CD14-positive monocyte (primary cell): ENCODE data around the gene TRAF6. TPM values are rescaled to one million over a fixed set of nuclear protein-coding genes. Genes with fewer than 3 reads are reported as not detected.

Experiments used
- DNase-seq, 3 donors: peaks; one replicate each; pipeline ENCODE4 v3.0.0-alpha.2; 2011 to 2022
- H2AFZ ChIP-seq: 2 replicates; pipeline ENCODE4 v1.6.0; 2012; ENCODE audit warnings: mild to moderate bottlenecking, low read depth, low read length, inconsistent platforms; ENCODE audit not compliant: insufficient read depth, poor library complexity, severe bottlenecking
- H3K27ac ChIP-seq, 2 donors: 1 replicate in 1 of 2; 2 replicates in 1 of 2; pipeline ENCODE4 v1.5.1; 2012 to 2013; ENCODE audit warnings: low read length in 2 of 2, control low read depth in 1 of 2, inconsistent platforms in 1 of 2, low read depth in 1 of 2, mild to moderate bottlenecking in 1 of 2
- H3K27me3 ChIP-seq, 2 donors: one replicate each; pipeline versions ENCODE4 v1.6.0 to v1.6.1; 2011 to 2013; ENCODE audit warnings: low read length in 2 of 2; ENCODE audit not compliant: control insufficient read depth in 2 of 2, insufficient read depth in 2 of 2
- H3K36me3 ChIP-seq, 2 donors: replicated peaks in 1 of 2; 1 replicate in 1 of 2; 2 replicates in 1 of 2; pipeline versions ENCODE4 v1.5.1 to v1.6.1; 2012 to 2013; ENCODE audit warnings: low read length in 2 of 2, control low read depth in 1 of 2, inconsistent platforms in 1 of 2, mild to moderate bottlenecking in 1 of 2; ENCODE audit not compliant: insufficient read depth in 2 of 2, control insufficient read depth in 1 of 2
- H3K4me1 ChIP-seq, 2 donors: 1 replicate in 1 of 2; 2 replicates in 1 of 2; pipeline versions ENCODE4 v1.5.1 to v1.6.1; 2012 to 2013; ENCODE audit warnings: low read length in 2 of 2, control low read depth in 1 of 2, inconsistent platforms in 1 of 2, mild to moderate bottlenecking in 1 of 2, moderate library complexity in 1 of 2; ENCODE audit not compliant: insufficient read depth in 2 of 2, control insufficient read depth in 1 of 2
- H3K4me2 ChIP-seq: replicated peaks from 2 replicates; pipeline ENCODE3; 2012; ENCODE audit warnings: low read length, moderate library complexity, mild to moderate bottlenecking; ENCODE audit not compliant: poor library complexity, severe bottlenecking; ENCODE audit errors: extremely low read depth
- H3K4me3 ChIP-seq, 3 experiments: fragments of 200-600 bp in 1 of 3; sonication (generic) in 1 of 3; replicated peaks in 1 of 3; 1 replicate in 2 of 3; 2 replicates in 1 of 3; pipeline ENCODE4 v1.5.1; 2011 to 2013; ENCODE audit warnings: low read length in 3 of 3, mild to moderate bottlenecking in 3 of 3, control low read depth in 2 of 3, low read depth in 2 of 3, inconsistent platforms in 1 of 3, moderate library complexity in 1 of 3
- H3K79me2 ChIP-seq: 2 replicates; pipeline ENCODE4 v1.6.0; 2012; ENCODE audit warnings: mild to moderate bottlenecking, control low read depth, inconsistent platforms, low read length, moderate library complexity; ENCODE audit not compliant: insufficient read depth
- H3K9ac ChIP-seq: 2 replicates; pipeline ENCODE4 v1.6.0; 2017; ENCODE audit warnings: low read length, mild to moderate bottlenecking; ENCODE audit not compliant: insufficient read depth, poor library complexity, severe bottlenecking
- H3K9me3 ChIP-seq, 2 donors: replicated peaks in 1 of 2; 1 replicate in 1 of 2; 2 replicates in 1 of 2; pipeline versions ENCODE4 v1.5.1 to v1.6.1; 2012 to 2013; ENCODE audit warnings: low read length in 2 of 2, control low read depth in 1 of 2; ENCODE audit not compliant: control insufficient read depth in 1 of 2, insufficient read depth in 1 of 2
- H4K20me1 ChIP-seq: 2 replicates; pipeline ENCODE4 v1.6.0; 2012; ENCODE audit warnings: mild to moderate bottlenecking, low read length, control low read depth, moderate library complexity; ENCODE audit not compliant: insufficient read depth
- H3K27ac Mint-ChIP-seq, 7 donors: one replicate each; pipeline ENCODE4 v1.8.0; 2020; ENCODE audit warnings: mild to moderate bottlenecking in 7 of 7, mixed read lengths in 7 of 7, moderate library complexity in 6 of 7, inconsistent platforms in 2 of 7
- H3K27me3 Mint-ChIP-seq, 3 donors: one replicate each; pipeline ENCODE4 v1.8.0; 2021 to 2022; ENCODE audit warnings: low read depth in 3 of 3, mild to moderate bottlenecking in 3 of 3, mixed read lengths in 3 of 3, moderate library complexity in 3 of 3, inconsistent platforms in 1 of 3
- H3K36me3 Mint-ChIP-seq, 2 donors: one replicate each; pipeline ENCODE4 v1.8.0; 2020; ENCODE audit warnings: mixed read lengths in 2 of 2, inconsistent platforms in 1 of 2, mild to moderate bottlenecking in 1 of 2
- H3K4me1 Mint-ChIP-seq: one replicate; pipeline ENCODE4 v1.8.0; 2020; ENCODE audit warnings: mild to moderate bottlenecking, mixed read lengths
- H3K4me3 Mint-ChIP-seq, 2 donors: one replicate each; pipeline ENCODE4 v1.8.0; 2020; ENCODE audit warnings: mild to moderate bottlenecking in 2 of 2, mixed read lengths in 2 of 2, moderate library complexity in 1 of 2
- H3K9me3 Mint-ChIP-seq, 7 donors: one replicate each; pipeline ENCODE4 v1.8.0; 2020 to 2022; ENCODE audit warnings: mixed read lengths in 7 of 7, mild to moderate bottlenecking in 6 of 7, moderate library complexity in 6 of 7, inconsistent platforms in 2 of 7
- WGBS: methylation state at CpG from one replicate; pipeline ENCODE4 v1.1.5; 2013; ENCODE audit warnings: missing lambda C conversion rate; ENCODE audit not compliant: insufficient coverage; 5-methylcytosine and 5-hydroxymethylcytosine counted together
- intact Hi-C, 2 donors: fragments of 100-400 bp; cut with micrococcal nuclease; formaldehyde crosslinking; loops; one replicate each; pipeline versions ENCODE4 v1.15.0 to v1.15.1; 2023
- polyA plus RNA-seq, 3 donors: library from polyadenylated mRNA; depleted of rRNA in 1 of 3; unstranded in 2 of 3; stranded (reverse) in 1 of 3; fragments of 300-500 nt in 2 of 3; fragments of >200 nt in 1 of 3; fragmentation: Illumina TruSeq in 2 of 3; gene quantifications; 1 replicate in 2 of 3; 2 replicates in 1 of 3; pipeline ENCODE4 v1.2.3, GENCODE V29; 2012 to 2021
- TF ChIP-seq, protein P1 (sequence below): fragments of 200-600 bp; IDR thresholded peaks from one replicate; pipeline ENCODE4 v1.8.0; 2022; ENCODE audit warnings: antibody characterized with exemption, mild to moderate bottlenecking

The TRAF6 gene
- polyA plus RNA-seq, 3 donors = 5.5 to 7.3 (median 6.7) TPM

DNA sequence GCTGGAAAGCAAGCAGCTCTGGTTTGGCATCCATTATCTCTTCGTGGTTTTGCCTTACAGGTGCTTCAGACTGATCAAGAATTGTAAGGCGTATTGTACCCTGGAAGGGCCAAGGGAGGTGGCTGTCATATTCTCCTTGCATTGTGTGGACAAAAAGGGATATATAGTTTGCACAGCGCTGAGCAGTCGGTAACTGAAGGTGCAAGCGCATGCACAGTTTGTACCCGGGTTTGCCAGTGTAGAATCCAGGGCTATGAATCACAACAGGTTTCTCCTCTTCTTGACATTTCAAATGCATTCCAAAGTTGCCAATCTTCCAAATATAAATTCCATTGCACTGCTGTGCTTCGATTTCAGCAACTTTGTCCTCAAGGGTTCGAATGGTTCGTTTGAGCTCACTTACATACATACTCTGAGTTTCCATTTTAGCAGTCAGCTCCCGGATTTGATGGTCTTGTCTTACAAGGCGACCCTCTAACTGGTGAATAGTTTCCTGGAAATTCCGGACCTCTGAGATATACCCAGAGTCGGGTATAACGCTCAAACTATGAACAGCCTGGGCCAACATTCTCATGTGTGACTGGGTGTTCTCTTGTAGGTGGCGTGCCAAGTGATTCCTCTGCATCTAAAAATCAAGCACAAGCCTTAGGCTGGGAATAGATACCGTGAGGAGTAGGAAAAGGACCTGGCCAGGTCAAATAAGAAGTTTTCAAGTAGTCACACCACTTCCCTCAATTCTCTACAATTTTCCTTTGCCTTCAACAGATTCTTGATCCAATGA is 19.9 kb downstream of the TRAF6 start:
- Histone ChIP-seq H3K9ac (no peak overlapping the region), H4K20me1 (peaks cover 18% of the 10 kb centered on the region), H3K27ac (no peak overlapping the region), H3K9me3 (no peaks in the 10 kb centered on the region), H3K4me1 (peaks cover 16 to 18% of the 10 kb centered on the region in 2 donors), H3K27me3 (no peaks in the 10 kb centered on the region), H3K36me3 (peaks cover 55 to 83% of the 10 kb centered on the region in 2 donors), H3K79me2 (peaks cover 17% of the 10 kb centered on the region), H3K4me2 (no peak overlapping the region), H2AFZ (no peak overlapping the region), H3K4me3 (no peak overlapping the region)
- Mint-ChIP-seq H3K4me1 (peaks cover 27% of the 10 kb centered on the region), H3K27ac (peak overlapping the region in 2 of 7 donors; percentile 12 to 17), H3K9me3 (no peaks in the 10 kb centered on the region), H3K27me3 (no peaks in the 10 kb centered on the region), H3K36me3 (peaks cover 49 to 75% of the 10 kb centered on the region in 2 donors), H3K4me3 (no peak overlapping the region)
- 98% methylated on average over 13 of the region's 16 CpGs for WGBS
- DNase-seq = no peak
- TF ChIP-seq, protein P1, sequence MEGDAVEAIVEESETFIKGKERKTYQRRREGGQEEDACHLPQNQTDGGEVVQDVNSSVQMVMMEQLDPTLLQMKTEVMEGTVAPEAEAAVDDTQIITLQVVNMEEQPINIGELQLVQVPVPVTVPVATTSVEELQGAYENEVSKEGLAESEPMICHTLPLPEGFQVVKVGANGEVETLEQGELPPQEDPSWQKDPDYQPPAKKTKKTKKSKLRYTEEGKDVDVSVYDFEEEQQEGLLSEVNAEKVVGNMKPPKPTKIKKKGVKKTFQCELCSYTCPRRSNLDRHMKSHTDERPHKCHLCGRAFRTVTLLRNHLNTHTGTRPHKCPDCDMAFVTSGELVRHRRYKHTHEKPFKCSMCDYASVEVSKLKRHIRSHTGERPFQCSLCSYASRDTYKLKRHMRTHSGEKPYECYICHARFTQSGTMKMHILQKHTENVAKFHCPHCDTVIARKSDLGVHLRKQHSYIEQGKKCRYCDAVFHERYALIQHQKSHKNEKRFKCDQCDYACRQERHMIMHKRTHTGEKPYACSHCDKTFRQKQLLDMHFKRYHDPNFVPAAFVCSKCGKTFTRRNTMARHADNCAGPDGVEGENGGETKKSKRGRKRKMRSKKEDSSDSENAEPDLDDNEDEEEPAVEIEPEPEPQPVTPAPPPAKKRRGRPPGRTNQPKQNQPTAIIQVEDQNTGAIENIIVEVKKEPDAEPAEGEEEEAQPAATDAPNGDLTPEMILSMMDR = no peak
- intact Hi-C loops = loop anchor here (5.0 to 10.0 kb wide), 2 partner anchors 198 to 545 kb away; partner anchors contain the start of gene LDLRAD3 (in 1 of the 2)

DNA sequence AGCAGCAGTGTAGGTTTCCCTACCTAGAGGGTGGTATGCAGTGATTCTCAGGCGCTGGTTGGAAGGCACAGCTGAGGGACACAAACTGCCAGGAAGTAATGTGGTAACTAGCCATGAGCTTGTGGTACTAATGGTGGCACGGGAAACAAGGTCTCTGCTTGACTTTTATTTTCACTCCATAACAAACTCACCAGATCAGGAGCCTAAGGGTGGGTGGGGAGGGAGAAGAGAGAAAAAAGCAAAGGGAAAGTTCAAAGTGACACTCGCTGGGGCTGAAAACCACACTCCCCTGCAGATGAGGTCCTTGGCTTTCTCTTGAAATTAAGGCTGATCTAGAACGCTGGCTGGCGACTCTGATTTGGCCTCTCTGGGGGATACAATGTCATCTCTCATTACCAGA is 22.0 kb downstream of the TRAF6 start:
- Histone ChIP-seq H3K9me3 (no peaks in the 10 kb centered on the region), H3K27ac (peak overlapping the region in 1 of 2 donors; percentile 62), H3K4me3 (peak overlapping the region in 1 of 3 experiments; percentile 20), H3K9ac (no peak overlapping the region), H2AFZ (no peak overlapping the region), H3K27me3 (no peaks in the 10 kb centered on the region), H4K20me1 (peaks cover 20% of the 10 kb centered on the region), H3K4me1 (peaks cover 16 to 18% of the 10 kb centered on the region in 2 donors), H3K79me2 (peaks cover 17% of the 10 kb centered on the region), H3K4me2 (peak overlapping the region; percentile 16), H3K36me3 (peaks cover 42 to 82% of the 10 kb centered on the region in 2 donors)
- 0% methylated on average over 1 of the region's 5 CpGs for WGBS
- Mint-ChIP-seq H3K4me3 (no peak overlapping the region), H3K4me1 (peaks cover 29% of the 10 kb centered on the region), H3K27ac (peak overlapping the region; percentile 46 to 88 (median 66)), H3K27me3 (no peaks in the 10 kb centered on the region), H3K9me3 (peaks cover 0 to under 1% (median 0%) of the 10 kb centered on the region in 7 donors), H3K36me3 (peaks cover 50 to 71% of the 10 kb centered on the region in 2 donors)
- TF ChIP-seq, protein P1 = no peak
- DNase-seq = no peak
- intact Hi-C loops = loop anchor here (5.0 to 10.0 kb wide), 2 partner anchors 186 to 873 kb away; partner anchors contain the start of gene FJX1 (in 1 of the 2)
